Germinal center (tissue), 1 donor: ENCODE data around the gene SPEG.

Experiments used
- DNase-seq: peaks from one replicate; pipeline ENCODE4 v3.0.0; 2012; ENCODE audit warnings: mixed read lengths, low spot score

Gene SPEG

DNA sequence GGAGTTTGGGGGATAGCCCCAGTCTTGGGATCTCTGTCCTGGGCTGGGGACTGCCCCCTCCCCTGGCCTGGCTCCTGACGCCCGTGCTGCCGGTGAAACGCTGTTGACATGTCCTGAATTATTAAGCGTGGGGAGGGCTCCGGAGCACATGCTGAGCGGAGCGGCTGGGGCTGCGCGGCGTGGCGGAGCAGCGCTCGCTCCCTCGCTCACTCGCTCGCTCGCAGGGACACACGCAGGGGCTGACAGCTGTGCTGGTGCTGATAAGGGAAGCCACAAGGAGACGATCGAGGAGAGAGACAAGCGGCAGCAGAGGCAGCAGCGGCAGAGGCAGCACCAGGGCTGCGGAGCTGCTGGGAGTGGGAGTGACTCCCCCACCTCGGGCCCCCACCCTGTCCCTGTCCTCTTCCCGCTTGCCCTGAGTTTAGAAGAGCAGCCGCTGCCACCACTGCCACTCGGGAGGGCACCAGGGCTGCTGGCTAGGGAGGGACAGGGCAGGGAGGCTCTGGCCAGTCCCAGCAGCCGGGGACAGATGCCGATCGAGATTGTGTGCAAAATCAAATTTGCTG, 79.6 kb downstream of the SPEG start, which contains the start of gene ASIC4:
TSS of gene ASIC4 (plus strand) at position 287 of the 566 bp plus-strand sequence. CDS start at position 530, 243 bp downstream.
- DNase-seq: no peak

DNA sequence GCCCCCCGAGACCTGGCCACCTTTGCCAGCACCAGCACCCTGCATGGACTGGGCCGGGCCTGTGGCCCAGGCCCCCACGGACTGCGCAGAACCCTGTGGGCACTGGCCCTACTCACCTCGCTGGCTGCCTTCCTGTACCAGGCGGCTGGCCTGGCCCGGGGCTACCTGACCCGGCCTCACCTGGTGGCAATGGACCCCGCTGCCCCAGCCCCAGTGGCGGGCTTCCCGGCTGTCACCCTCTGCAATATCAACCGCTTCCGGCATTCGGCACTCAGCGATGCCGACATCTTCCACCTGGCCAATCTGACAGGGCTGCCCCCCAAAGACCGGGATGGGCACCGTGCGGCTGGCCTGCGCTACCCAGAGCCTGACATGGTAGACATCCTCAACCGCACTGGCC, 80.2 kb downstream of the SPEG start:
- DNase-seq: no peak

GRCh38 chr2:219515874-219516629, 81.4 kb downstream of the SPEG start:
- DNase-seq: no peak

DNA sequence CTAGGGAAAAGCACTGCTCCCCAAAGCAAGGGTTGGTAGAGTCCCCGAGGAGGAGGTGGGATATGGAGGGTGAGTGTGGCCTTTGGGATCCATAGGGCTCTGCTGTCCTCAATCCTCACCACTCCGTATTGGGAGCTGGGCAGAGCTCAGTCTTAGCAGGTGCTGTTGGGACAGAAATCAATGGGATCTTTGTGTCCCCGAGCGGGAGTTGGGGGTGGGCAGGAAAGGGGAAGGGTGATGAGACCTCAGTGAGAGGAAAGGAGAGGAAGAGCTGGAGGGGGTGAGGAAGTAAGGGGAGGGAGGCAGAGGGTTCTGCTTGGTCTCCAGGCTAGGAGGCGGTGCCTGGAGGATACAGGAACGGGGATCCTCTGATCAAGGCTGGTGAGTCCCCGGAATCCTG, 82.2 kb downstream of the SPEG start:
- no peak for DNase-seq

- DNase-seq: no peak
Observed at GRCh38 chr2:219517954-219518778, 83.5 kb downstream of the SPEG start.

DNA sequence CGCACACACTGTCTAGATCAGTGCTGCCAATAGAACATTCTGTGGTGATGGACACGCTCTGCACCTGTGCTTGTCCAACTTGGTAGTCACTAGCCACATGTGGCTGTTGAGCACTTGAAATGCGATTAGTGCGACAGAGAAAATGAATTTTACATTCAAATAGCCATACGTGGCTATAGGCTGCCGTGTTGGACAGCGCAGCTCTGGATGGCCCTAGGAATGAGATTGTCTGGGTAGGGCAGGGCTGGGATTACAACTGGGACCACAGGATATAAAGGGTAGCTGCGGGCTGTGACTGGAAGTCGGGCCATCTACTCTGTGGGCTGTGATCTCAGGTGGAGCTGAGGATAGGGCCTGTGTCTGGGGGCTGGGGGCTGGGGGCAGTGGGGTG, 84.9 kb downstream of the SPEG start:
- DNase-seq: no peak

- DNase-seq: no peak
Observed at GRCh38 chr2:219520079-219520478, 85.4 kb downstream of the SPEG start.

DNA sequence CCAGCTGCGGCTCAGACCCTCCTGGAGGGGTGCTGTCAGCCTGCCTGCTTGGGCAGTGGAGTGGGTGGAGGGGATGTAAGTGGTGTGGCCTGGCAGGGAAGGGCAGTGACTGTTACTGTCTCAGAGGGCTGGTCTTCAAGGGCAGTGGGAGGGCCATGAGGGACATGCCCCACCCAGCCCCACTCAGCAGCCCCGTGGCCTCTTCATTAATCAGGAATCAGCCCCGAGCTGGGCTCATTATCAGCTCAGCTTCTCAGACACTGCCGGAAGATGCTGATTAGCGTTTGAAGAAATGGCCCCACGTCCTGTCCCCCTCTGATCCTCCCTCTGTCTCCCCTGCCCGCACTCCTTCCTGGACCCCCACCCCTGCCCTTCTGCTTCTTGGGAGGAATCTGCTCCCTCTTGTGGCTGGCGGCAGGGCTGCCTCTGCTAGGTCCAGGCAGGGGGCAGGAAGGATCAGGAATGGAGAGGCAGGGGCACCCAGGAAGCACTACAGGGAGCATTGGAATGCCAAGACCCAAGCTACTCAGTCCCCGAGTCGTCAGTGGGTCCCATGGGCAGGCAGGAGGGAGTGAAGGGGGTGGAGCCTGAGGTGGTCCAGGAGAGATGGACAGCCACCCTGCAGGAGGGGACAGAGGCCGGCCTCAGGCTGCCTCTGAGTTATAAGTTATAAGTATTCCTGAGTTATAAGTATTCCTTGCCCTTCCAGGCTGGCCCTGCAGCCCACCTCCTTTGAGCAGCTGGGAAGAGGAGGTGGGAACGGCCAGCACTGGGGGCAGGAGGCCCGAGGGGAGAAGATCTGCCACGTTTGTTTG, 86.6 kb downstream of the SPEG start:
- no peak for DNase-seq

- DNase-seq: no peak
Observed at GRCh38 chr2:219522111-219523030, 87.7 kb downstream of the SPEG start.

DNA sequence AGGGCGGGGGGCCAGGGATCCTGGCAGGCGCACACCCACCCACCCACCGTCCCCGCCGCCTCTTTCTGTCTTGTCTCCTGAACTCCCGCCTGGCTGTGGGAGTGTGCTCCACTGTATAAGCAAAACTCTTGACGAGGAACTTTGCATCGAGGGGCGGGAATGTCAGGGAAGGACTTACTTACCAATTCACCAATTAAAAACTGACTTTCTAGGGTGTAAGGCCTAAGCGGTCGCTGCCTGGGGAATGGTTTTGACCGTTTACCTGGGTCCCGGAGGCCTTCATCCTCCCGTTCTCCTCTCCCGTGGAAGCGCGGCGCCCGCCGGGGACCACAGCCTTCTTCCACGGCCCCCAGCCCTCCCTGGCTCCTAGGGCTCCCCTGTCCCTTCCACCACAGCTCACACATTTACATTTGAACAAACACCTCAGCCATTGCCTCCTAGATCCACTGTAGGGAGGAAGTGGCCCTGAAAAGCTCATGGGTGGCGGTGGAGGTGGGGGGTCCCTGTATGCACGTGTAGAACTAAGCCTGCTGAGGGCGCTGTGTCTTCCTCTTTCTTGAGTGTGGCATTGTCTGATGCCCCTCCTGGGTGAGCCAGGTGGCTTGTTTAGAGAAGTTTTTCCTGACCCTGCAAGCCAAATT, 88.5 kb downstream of the SPEG start:
- no peak for DNase-seq

DNA sequence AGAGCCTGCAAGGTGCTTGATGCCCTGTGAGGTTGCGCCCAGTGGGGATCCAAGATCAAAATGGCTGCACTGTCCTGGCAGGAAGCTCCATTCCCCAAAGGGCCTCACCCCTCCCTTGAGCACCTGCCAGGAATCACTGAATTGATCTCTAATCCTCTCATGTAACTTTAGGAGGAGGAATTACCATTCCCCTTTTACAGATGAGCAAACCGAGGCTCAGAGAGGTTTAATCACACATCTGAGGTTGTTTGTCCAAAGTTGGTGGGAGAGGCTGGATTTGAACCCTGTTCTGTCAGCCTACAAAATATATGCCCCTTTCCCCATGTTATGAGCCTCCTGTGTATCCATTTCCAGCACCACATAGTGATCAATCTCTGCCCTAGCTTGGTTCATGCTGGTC, 90.2 kb downstream of the SPEG start:
- DNase-seq: no peak

DNA sequence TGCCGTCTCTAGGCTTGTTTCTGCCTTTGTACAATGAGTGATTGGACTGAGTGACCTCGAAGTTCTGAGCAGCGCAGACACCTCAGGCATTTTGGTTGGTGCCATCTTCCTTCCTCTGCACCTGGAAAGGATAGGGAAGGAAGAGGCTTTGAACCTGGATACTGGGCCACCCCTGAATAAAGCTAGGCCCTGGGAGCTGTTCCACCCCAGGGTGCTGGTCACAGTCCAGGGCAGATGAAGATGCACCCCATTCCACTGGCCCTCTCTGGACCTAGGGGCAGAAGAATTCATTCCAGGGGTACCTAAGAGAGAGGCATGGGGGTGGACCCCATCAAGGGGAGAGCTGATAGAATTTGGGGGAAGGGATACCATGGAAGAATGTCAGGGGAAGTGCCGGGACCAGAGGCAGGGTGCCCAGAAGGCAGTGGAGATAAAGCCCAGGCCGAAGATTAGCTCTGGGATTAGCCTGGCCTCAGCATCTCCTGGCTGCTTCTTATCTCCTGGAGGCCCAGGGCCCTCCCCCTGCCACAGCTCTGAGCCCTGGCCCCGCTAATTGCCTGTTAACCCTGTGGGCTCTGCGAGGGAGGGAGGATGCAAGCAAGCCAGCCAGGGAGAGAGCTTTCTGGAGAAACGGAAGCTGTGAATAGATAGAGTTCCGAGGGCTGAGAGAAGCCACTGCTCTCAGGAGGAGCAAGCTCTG, 91.0 kb downstream of the SPEG start:
- no peak for DNase-seq

GRCh38 chr2:219526320-219527075, 91.9 kb downstream of the SPEG start:
- DNase-seq: no peak

GRCh38 chr2:219527076-219527394, 92.4 kb downstream of the SPEG start:
- no peak for DNase-seq

DNA sequence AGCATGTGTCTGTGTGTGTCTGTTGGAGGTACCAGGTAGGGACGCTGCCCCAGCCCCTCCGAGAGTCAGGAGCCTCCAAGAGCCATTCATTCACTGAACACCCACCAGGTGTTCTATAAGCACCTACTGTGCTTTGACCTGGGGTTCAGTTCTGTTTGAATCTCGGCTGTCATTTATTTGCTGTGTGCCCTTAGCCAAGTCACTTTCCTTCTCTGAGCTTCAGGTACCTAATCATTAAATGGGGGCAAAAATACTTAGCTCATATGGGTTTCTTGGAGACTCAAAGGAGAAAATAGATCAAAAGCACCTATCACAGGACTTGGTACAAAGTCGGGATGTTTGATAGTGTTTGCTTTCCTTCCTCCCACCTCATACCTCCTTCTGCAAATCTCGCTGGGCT, 92.8 kb downstream of the SPEG start:
- DNase-seq: no peak

- peak; percentile 86 for DNase-seq
Observed at GRCh38 chr2:219530048-219530963, 95.7 kb downstream of the SPEG start.

DNA sequence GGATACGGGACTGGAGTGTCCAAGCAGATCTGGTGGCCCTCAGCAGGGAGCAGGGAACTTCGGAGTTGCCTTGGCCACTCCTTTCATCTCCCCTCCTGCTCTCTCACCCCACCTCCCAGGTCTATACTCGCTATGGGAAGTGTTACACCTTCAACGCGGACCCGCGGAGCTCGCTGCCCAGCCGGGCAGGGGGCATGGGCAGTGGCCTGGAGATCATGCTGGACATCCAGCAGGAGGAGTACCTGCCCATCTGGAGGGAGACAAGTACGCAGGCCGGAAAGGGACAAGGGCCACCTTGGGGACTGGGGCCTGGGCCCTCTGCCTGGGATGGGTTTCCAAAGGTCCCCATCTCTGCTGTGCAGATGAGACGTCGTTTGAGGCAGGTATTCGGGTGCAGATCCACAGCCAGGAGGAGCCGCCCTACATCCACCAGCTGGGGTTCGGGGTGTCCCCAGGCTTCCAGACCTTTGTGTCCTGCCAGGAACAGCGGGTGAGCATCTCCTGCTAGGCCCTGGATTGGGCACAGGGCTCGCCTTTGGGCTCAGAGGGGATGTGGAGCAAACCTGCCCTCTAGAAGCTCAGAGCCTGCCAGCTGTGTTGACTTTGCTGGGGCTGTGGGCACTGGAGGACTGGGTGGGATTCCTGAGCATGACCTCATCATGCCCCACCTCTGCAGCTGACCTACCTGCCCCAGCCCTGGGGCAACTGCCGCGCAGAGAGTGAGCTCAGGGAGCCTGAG, 97.2 kb downstream of the SPEG start:
- no peak for DNase-seq

- DNase-seq: no peak
Observed at GRCh38 chr2:219532378-219532649, 97.7 kb downstream of the SPEG start.
